Activated CD4-positive, alpha-beta T cell treated with anti-CD3 and anti-CD28 coated beads for 4 hours (primary cell): ENCODE data around the gene OR2T10.
"Not testable (repeated sequence)": the region's sequence is repeated elsewhere in the genome, so short reads cannot be mapped to it uniquely, and the experiment has no call there.

Experiments used
- DNase-seq, 2 donors: peaks; one replicate each; pipeline ENCODE4 v3.0.0-alpha.2; 2020

Gene OR2T10

DNA sequence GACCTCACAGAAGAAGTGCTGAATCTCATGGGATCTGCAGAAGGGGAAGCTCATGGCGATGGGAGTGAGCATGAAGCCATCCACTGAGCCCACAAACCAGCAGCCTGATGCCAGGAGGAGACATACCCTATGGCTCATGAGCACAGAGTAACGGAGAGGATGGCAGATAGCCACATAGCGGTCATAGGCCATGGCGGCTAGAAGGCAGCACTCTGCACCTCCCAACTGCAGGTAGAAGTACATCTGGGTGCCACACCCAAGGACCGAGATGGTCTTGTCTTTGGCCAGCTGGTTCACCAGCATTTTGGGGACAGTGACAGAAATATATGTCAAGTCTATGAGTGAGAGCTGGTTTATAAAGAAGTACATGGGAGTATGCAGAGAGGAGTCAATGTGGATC lies 4.3 kb downstream of the OR2T10 start:
- no peak for DNase-seq

DNA sequence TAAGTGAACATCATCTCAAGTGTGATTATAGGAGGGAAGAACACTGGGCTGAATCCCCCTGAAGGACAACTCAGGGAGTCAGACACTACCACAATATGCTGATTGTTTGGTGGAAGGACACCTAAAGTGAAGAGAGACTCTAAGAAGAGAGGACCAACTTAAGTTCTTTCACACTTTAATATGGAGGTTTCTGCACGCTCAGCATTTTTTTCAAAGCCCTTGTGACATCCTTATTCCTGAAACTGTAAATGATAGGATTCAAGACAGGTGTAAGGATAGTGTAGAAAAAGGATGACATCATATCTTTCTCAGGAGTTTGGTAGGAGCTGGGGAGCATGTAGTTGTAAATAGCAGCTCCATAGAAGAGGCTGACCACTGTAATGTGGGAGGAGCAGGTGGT lies 4.8 kb downstream of the OR2T10 start:
- DNase-seq, result no peak

DNA sequence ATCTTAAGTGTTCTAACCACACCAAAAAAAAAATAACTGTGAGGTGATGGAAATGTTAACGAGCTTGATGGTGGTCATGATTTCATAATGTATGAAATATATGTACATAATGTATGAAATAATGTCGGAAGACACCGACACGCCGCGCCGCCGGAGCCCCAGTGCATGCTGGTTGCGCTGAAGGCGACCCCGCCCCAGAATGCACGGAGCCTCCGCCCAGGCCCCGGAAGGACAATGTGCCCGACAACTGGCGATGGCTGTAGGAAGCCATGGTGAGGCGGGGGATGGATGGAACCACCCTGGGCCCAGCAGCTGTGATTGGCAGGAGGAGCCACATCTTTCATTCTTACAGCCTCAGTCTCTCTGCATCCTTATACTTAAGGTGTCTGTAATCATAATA lies 7.4 kb downstream of the OR2T10 start:
- DNase-seq, result no peak

DNA sequence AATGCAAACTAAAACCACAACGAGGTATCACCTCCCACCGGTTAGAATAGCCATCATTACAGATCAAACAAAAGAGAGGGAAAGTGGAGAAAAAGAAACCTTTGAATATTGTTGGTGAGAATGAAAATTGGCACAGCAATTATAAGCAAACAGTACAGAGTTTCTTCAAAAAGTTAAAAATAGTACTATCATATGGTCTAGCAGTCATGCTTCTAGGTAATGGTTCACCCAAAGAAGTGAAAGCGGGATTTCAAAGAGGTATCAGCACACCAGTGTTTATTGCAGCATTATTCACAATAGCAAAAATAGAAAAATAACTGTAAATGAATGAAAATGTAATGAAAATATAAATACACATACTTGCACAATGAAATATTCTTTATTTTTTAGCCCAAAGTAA lies 8.2 kb downstream of the OR2T10 start:
- no peak for DNase-seq

DNA sequence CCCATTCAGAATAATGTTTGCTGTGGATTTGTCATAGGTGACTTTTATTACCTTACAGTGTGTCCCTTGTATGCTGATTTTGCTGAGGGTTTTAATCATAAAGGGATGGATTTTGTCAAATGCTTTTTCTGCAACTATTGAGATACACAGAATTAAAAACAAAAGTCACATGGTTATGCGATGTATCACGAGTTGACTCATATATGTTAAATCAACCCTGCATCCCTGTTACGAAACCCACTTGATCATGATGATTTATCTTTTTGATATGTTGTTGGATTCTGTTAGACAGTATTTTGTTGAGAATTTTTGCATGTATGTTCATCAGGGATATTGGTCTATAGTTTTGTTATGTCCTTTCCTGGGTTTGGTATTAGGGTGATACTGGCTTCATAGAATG lies 12.2 kb downstream of the OR2T10 start:
- DNase-seq, result no peak

DNA sequence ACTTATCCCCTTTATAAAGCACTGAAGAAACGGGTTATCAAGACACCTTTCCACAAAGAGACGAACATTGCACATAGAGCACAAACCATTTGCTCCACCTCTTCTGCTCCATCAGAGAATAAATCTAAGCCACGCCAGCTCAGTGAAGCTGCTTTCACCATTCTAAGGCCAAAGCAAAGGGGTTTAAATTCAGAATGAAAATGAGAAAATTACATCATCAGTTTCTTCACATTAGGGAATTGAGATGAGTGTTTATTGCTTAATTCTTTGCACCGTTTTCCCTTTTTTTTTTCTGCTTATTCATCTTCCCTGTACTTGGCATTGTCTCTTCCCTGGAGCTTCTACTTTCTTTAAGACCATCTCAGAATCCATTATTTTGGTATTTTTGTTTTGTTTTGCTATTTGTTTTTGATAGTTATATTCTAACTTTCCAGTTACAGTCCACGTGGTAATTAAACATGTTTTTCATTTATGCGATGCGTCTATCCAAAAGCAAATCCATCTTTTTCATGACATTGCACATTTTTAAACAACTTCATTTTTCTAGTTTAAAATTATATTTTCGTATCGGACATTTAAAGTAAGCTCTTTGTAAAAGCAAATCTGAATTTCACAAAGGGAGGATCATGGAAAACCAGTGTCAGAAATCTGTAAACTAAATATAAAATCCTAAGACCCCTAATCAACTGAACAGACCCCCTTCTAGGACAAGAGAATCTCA lies 21.1 kb downstream of the OR2T10 start:
- no peak for DNase-seq

DNA sequence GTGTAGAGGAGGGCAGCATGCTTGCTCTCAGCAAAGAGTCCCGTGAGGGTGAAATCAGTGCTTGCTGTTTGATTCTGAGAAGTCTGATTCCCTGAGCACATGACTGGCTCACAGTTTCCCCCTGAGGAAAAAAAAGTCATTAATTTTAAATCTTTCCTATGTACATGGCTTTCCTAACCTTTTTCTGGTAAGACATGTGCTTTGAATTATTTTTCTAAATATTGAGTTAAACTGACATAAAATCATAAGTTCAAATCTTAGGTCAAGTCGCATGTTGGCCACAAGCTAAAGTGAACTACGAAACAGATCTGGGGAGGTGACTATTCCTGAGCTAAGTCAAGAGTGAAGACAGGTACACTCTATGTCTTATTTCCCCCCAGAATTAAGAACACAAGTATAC lies 22.8 kb downstream of the OR2T10 start, which contains the start of gene OR2T34:
TSS of gene OR2T34 (minus strand) at position 101 of the 400 bp plus-strand sequence. CDS start at position 101, 0 bp downstream.
- not testable (repeated sequence) for DNase-seq

DNA sequence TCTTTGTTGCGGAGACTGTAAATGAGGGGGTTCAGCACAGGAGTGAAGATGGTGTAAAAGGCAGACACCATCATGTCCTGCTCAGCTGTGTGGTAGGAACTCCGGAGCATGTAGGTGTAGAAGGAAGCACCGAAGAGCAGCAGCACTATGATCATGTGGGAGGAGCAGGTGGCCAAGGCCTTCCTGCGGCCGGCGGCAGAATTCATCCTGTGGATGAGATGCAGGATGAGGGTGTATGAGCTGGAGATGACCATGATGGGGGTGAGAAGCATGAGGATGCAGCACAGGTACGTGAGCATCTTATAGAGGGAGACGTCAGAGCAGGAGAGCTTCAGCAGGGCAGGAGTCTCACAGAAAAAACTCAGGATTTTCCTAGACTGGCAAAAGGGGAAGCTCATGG lies 23.6 kb downstream of the OR2T10 start:
- DNase-seq, result not testable (repeated sequence)

DNA sequence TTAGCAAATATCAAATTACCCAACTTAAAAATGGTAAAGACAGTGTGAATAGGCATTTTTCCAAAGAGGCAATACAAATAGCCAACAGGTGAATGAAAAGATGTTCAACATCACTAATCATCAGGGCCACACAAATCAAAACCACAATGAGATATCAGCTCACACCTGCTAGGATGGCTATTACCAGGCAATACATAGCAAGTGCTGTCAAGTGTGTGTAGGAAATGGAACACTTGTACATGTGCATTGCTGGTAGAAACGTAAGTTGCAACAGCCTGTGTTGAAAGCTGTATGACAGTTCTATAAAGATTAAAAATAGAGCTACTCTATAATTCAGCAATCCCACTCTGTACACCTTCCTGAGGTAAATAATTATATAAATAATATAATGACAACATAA lies 25.5 kb downstream of the OR2T10 start:
- not testable (repeated sequence) for DNase-seq

DNA sequence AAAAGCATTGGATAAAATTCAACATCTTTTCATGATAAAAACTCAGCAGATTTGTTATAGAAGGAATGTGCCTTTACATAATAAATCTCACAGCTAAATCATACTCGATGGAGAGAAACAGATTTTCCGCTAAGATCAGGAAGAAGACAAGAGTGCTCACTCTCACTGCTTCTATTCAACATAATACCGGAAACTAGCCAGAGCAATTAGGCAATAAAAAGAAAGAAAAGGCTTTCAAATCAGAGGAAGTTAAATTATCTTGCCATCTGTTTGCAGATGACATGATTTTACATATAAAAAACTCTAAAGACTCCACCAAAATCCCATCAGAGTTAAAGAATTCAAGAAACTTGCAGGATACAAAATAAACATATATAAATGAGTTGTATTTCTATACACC lies 26.7 kb downstream of the OR2T10 start:
- not testable (repeated sequence) for DNase-seq

DNA sequence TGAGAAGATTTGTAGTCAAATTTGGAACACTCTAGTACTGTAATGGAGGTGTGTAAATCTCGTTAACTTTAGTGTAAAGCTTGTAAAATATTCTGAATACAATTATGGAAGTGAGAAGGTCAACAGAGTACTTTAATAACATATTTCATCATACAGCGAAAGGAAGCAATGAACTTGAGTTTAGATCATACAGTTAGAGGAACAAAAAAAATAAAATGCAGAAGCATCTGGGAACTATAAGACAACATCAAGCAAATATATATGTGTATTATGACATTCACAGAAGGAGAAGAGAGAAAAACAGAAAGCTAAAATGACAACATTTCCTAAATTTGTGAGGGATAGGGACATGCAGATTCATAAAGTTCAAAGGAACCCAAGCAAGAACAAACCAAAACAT lies 28.5 kb downstream of the OR2T10 start:
- not testable (repeated sequence) for DNase-seq

DNA sequence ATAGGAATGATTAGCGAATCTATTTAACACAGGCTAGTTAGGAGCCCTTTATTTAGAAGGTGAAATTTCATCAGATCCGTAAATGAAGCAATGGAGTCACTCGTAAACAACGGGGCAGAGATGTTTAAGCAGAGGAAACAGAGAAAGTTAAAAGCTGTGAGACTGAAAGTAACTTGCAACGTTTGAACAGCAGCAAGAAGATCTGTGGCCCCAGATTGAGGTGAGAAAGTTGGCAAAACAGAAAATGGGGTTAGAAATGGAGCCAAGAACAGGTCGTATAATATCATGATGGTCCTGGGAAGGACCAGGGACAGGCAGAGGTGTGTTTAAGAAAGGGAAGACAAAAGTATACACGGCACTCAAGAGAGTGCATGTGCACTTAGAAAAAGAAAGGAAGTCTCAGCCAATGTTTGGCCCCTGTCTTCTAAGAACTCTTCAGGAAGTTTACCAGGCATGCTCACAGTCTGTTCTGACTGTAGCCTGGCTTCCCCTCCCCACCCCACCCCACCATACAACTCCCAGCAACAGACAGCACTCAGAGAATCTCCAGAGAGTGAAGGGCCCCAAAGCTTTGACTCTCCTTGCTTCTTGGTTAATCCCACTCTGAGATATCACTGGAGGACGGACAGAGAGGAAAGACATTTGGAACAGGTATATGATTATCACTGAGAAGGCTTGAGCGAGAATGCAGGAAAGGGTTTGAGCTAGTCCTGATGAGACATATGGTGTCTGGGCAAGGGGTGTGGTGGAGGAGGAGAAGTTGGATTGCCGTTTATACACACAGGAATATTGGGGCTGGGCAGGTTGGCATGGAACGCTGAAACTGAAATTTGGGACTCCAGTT lies 31.7 kb downstream of the OR2T10 start:
- DNase-seq, result peak; percentile 2 to 7

DNA sequence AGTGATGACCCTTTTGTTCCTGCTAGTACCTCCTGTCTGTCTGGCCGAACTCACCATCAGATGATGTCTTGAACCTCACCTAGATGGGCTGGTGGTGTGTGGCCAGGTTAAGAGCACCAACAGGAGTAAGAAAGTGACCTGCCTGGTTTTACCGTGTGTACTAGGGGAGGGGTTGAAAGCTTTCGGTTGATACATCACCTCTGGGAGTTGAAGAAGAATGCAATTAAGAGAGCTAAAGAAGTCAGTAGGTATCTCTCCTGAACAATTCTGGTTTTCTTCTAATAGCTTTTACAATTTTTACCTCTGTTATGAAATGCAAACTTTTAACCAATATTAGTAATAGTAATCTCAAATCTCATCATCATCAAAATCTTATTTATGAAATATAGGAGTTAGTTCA lies 34.8 kb downstream of the OR2T10 start, which contains the start of gene OR2T29:
TSS of gene OR2T29 (minus strand) at position 101 of the 400 bp plus-strand sequence. CDS start 3,281 bp downstream, outside the sequence.
- not testable (repeated sequence) for DNase-seq

DNA sequence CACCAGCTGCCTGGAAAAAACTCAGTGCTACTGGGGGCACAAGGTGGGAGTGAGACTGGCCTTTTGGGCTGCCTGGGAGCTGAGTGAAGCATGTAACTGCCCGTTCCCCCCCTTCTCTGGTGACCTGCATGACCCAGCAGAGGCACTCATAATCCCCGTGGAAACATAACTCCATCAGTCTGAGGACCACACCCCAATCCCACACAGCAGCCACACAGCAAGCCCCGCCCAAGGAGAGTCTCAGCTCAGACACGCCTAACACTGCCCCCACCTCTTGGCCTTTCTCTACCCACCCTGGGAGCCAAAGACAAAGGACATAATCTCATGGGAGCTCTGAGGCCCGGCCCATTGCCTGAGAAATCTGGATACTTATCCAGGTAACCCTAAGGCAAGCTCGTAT lies 46.5 kb downstream of the OR2T10 start:
- DNase-seq, result not testable (repeated sequence)

DNA sequence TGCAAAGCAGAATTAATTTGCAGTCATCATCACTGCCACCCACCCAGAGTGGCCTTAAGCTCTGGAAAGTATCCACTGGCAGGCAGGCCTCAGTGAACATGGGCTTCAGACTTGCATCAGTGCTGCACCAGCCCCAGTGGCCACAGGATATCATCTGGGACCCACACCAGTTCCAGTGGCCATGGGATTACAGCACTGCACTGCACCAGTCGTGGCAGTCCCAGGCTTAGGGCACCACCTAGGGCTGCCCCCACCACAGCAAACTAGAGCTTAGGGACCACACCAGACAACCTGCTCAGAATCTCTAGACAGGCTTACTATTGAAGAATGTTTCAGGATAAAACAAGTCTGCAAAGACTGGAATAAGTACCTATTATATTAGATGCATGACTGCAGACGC lies 50.1 kb downstream of the OR2T10 start:
- not testable (repeated sequence) for DNase-seq
